AG10803 (cell line): Measurements from ENCODE around the gene FIGNL2.

Experiments used
- DNase-seq: peaks from one replicate; pipeline ENCODE4 v3.0.0; 2010; ENCODE audit warnings: low read depth
- H3K4me3 ChIP-seq: 2 replicates; pipeline ENCODE4 v1.5.1; 2011; ENCODE audit warnings: mild to moderate bottlenecking, low read length, control low read depth
- CTCF ChIP-seq: conservative IDR thresholded peaks from 2 replicates; pipeline ENCODE4 v1.5.1; 2011; ENCODE audit warnings: mild to moderate bottlenecking, low read length, control low read depth, inconsistent platforms

The FIGNL2 gene

DNA sequence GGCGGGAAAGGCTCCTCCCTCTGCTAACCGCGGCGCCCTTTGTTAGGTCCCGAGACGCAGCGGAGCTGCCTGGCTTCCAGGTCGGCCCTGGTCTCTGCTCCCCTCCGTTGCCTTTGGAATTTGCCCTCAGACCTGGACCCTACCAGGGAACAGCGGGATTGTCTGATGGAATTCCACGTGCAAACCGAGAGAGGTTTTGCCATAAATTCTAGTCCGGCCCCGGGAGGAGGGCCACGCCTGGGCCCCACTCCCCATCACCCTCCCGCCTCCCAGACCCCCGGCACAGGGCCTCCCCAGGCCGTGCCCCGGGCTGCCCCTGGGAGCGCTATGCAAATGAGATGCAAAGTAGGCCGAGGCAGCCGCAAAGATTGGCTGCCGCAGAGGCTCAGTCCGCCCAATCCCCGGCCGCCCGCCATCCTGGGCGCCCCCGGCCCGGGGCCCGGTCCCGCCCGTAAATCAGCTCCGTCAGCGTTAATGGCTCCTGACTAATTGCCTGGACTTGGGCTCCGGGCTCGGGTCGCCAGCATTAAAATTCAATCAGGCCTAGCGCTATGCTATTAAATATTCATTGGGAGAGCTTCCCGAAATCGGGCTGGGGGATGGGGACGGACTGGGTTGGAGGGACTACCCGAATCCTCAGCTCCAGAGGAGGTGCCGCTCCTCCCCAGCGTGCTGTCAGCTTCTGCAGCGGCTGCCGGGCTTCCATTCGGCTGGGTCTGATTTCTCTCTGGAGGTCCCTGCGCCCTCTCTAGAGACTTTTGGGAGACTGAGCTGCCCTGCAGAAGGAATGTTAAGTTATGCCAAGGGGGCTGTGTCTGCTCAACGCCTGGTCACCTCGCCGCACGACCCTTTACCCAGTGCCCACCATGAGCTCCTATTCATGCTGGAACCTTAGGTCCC is 15.7 kb upstream of the FIGNL2 start:
- DNase-seq, result no peak
- peak overlapping the region; percentile 41 for H3K4me3 ChIP-seq
- no peak for TF ChIP-seq CTCF

GRCh38 chr12:51863363-51863932 is 14.9 kb upstream of the FIGNL2 start:
- DNase-seq, result no peak
- H3K4me3 ChIP-seq, result no peak overlapping the region

DNA sequence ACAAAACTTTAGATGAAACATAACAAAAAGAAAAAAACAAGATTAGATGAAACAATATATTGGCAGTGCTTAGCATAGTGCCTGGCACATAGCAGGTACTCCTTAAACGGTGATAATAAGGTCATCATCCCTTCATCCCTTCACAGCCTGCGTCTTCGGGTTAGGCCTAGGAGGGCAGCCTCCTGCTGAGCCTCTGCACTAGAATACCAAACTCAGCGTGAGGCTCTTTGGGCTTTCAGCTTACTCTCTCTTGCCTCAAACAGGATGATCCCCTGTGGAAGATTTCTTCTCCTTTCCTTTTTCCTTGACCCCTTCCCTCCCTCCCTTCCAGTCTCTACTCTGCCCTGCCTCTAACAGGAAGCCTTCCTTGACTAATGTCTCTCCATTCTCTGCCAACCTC is 14.4 kb upstream of the FIGNL2 start:
- DNase-seq, result no peak
- no peak overlapping the region for H3K4me3 ChIP-seq
- no peak for TF ChIP-seq CTCF

More at GRCh38 chr12:51863363-51863932, 14.9 kb upstream of the FIGNL2 start:
- no peak for TF ChIP-seq CTCF

- TF ChIP-seq CTCF, result no peak
- no peak overlapping the region for H3K4me3 ChIP-seq
- no peak for DNase-seq
Measured at GRCh38 chr12:51860986-51861385, 12.5 kb upstream of the FIGNL2 start.

- TF ChIP-seq CTCF, result no peak
- DNase-seq, result peak; percentile 60
- H3K4me3 ChIP-seq, result peak overlapping the region; percentile 46
Measured at GRCh38 chr12:51855586-51856428, 7.3 kb upstream of the FIGNL2 start.

- no peak overlapping the region for H3K4me3 ChIP-seq
- TF ChIP-seq CTCF, result no peak
Measured at GRCh38 chr12:51852404-51853137, 4.1 kb upstream of the FIGNL2 start.

More at GRCh38 chr12:51852404-51853137, 4.1 kb upstream of the FIGNL2 start:
- DNase-seq, result peak; percentile 47
